CD14-positive monocyte (primary cell): ENCODE measurements around the gene APH1B. TPM values are rescaled to one million over a fixed set of nuclear protein-coding genes. Genes with fewer than 3 reads are reported as not detected.
A peak's percentile ranks its signal among the peaks of the same experiment; 100 is the strongest.

Experiments used
- DNase-seq, 3 donors: peaks; one replicate each; pipeline ENCODE4 v3.0.0-alpha.2; 2011 to 2022
- H2AFZ ChIP-seq: 2 replicates; pipeline ENCODE4 v1.6.0; 2012; ENCODE audit warnings: mild to moderate bottlenecking, low read depth, low read length, inconsistent platforms; ENCODE audit not compliant: insufficient read depth, poor library complexity, severe bottlenecking
- H3K27ac ChIP-seq, 2 donors: 1 replicate in 1 of 2; 2 replicates in 1 of 2; pipeline ENCODE4 v1.5.1; 2012 to 2013; ENCODE audit warnings: low read length in 2 of 2, control low read depth in 1 of 2, inconsistent platforms in 1 of 2, low read depth in 1 of 2, mild to moderate bottlenecking in 1 of 2
- H3K27me3 ChIP-seq, 2 donors: one replicate each; pipeline versions ENCODE4 v1.6.0 to v1.6.1; 2011 to 2013; ENCODE audit warnings: low read length in 2 of 2; ENCODE audit not compliant: control insufficient read depth in 2 of 2, insufficient read depth in 2 of 2
- H3K36me3 ChIP-seq, 2 donors: replicated peaks in 1 of 2; 1 replicate in 1 of 2; 2 replicates in 1 of 2; pipeline versions ENCODE4 v1.5.1 to v1.6.1; 2012 to 2013; ENCODE audit warnings: low read length in 2 of 2, control low read depth in 1 of 2, inconsistent platforms in 1 of 2, mild to moderate bottlenecking in 1 of 2; ENCODE audit not compliant: insufficient read depth in 2 of 2, control insufficient read depth in 1 of 2
- H3K4me1 ChIP-seq, 2 donors: 1 replicate in 1 of 2; 2 replicates in 1 of 2; pipeline versions ENCODE4 v1.5.1 to v1.6.1; 2012 to 2013; ENCODE audit warnings: low read length in 2 of 2, control low read depth in 1 of 2, inconsistent platforms in 1 of 2, mild to moderate bottlenecking in 1 of 2, moderate library complexity in 1 of 2; ENCODE audit not compliant: insufficient read depth in 2 of 2, control insufficient read depth in 1 of 2
- H3K4me2 ChIP-seq: replicated peaks from 2 replicates; pipeline ENCODE3; 2012; ENCODE audit warnings: low read length, moderate library complexity, mild to moderate bottlenecking; ENCODE audit not compliant: poor library complexity, severe bottlenecking; ENCODE audit errors: extremely low read depth
- H3K4me3 ChIP-seq, 3 experiments: fragments of 200-600 bp in 1 of 3; sonication (generic) in 1 of 3; replicated peaks in 1 of 3; 1 replicate in 2 of 3; 2 replicates in 1 of 3; pipeline ENCODE4 v1.5.1; 2011 to 2013; ENCODE audit warnings: low read length in 3 of 3, mild to moderate bottlenecking in 3 of 3, control low read depth in 2 of 3, low read depth in 2 of 3, inconsistent platforms in 1 of 3, moderate library complexity in 1 of 3
- H3K79me2 ChIP-seq: 2 replicates; pipeline ENCODE4 v1.6.0; 2012; ENCODE audit warnings: mild to moderate bottlenecking, control low read depth, inconsistent platforms, low read length, moderate library complexity; ENCODE audit not compliant: insufficient read depth
- H3K9ac ChIP-seq: 2 replicates; pipeline ENCODE4 v1.6.0; 2017; ENCODE audit warnings: low read length, mild to moderate bottlenecking; ENCODE audit not compliant: insufficient read depth, poor library complexity, severe bottlenecking
- H3K9me3 ChIP-seq, 2 donors: replicated peaks in 1 of 2; 1 replicate in 1 of 2; 2 replicates in 1 of 2; pipeline versions ENCODE4 v1.5.1 to v1.6.1; 2012 to 2013; ENCODE audit warnings: low read length in 2 of 2, control low read depth in 1 of 2; ENCODE audit not compliant: control insufficient read depth in 1 of 2, insufficient read depth in 1 of 2
- H4K20me1 ChIP-seq: 2 replicates; pipeline ENCODE4 v1.6.0; 2012; ENCODE audit warnings: mild to moderate bottlenecking, low read length, control low read depth, moderate library complexity; ENCODE audit not compliant: insufficient read depth
- H3K27ac Mint-ChIP-seq, 7 donors: one replicate each; pipeline ENCODE4 v1.8.0; 2020; ENCODE audit warnings: mild to moderate bottlenecking in 7 of 7, mixed read lengths in 7 of 7, moderate library complexity in 6 of 7, inconsistent platforms in 2 of 7
- H3K27me3 Mint-ChIP-seq, 3 donors: one replicate each; pipeline ENCODE4 v1.8.0; 2021 to 2022; ENCODE audit warnings: low read depth in 3 of 3, mild to moderate bottlenecking in 3 of 3, mixed read lengths in 3 of 3, moderate library complexity in 3 of 3, inconsistent platforms in 1 of 3
- H3K36me3 Mint-ChIP-seq, 2 donors: one replicate each; pipeline ENCODE4 v1.8.0; 2020; ENCODE audit warnings: mixed read lengths in 2 of 2, inconsistent platforms in 1 of 2, mild to moderate bottlenecking in 1 of 2
- H3K4me1 Mint-ChIP-seq: one replicate; pipeline ENCODE4 v1.8.0; 2020; ENCODE audit warnings: mild to moderate bottlenecking, mixed read lengths
- H3K4me3 Mint-ChIP-seq, 2 donors: one replicate each; pipeline ENCODE4 v1.8.0; 2020; ENCODE audit warnings: mild to moderate bottlenecking in 2 of 2, mixed read lengths in 2 of 2, moderate library complexity in 1 of 2
- H3K9me3 Mint-ChIP-seq, 7 donors: one replicate each; pipeline ENCODE4 v1.8.0; 2020 to 2022; ENCODE audit warnings: mixed read lengths in 7 of 7, mild to moderate bottlenecking in 6 of 7, moderate library complexity in 6 of 7, inconsistent platforms in 2 of 7
- CTCF ChIP-seq: fragments of 200-600 bp; IDR thresholded peaks from one replicate; pipeline ENCODE4 v1.8.0; 2022; ENCODE audit warnings: antibody characterized with exemption, mild to moderate bottlenecking
- WGBS: methylation state at CpG from one replicate; pipeline ENCODE4 v1.1.5; 2013; ENCODE audit warnings: missing lambda C conversion rate; ENCODE audit not compliant: insufficient coverage; 5-methylcytosine and 5-hydroxymethylcytosine counted together
- intact Hi-C, 2 donors: fragments of 100-400 bp; cut with micrococcal nuclease; formaldehyde crosslinking; loops; one replicate each; pipeline versions ENCODE4 v1.15.0 to v1.15.1; 2023
- polyA plus RNA-seq, 3 donors: library from polyadenylated mRNA; depleted of rRNA in 1 of 3; unstranded in 2 of 3; stranded (reverse) in 1 of 3; fragments of 300-500 nt in 2 of 3; fragments of >200 nt in 1 of 3; fragmentation: Illumina TruSeq in 2 of 3; gene quantifications; 1 replicate in 2 of 3; 2 replicates in 1 of 3; pipeline ENCODE4 v1.2.3, GENCODE V29; 2012 to 2021

Gene APH1B
- polyA plus RNA-seq, 3 donors = 13.6 to 57.1 (median 54.8) TPM

GRCh38 chr15:63233667-63234423 lies 43.6 kb upstream of the APH1B start:
- Histone ChIP-seq H3K4me3 (peak overlapping the region in 1 of 3 experiments; percentile 40), H3K79me2 (peaks cover 99% of the 10 kb centered on the region), H3K27me3 (no peaks in the 10 kb centered on the region), H3K4me2 (peak overlapping the region; percentile 48), H3K9me3 (no peaks in the 10 kb centered on the region), H3K27ac (peak overlapping the region; percentile 66 to 87), H4K20me1 (peaks cover 82% of the 10 kb centered on the region), H3K4me1 (peaks cover 67 to 90% of the 10 kb centered on the region in 2 donors), H2AFZ (no peak overlapping the region), H3K36me3 (peaks cover 0 to 7% of the 10 kb centered on the region in 2 donors), H3K9ac (peak overlapping the region; percentile 35)
- WGBS = no CpG with 5 or more reads among the region's 5 CpGs
- intact Hi-C loops = loop anchor here (5.0 kb wide), 2 partner anchors 42 to 43 kb away; partner anchors contain the start of gene APH1B (in 1 of the 2)
- peak; percentile 60 to 77 (median 70) for DNase-seq
- Mint-ChIP-seq H3K27me3 (no peaks in the 10 kb centered on the region), H3K9me3 (no peaks in the 10 kb centered on the region), H3K36me3 (peaks cover 9 to 27% of the 10 kb centered on the region in 2 donors), H3K4me1 (peaks cover 77% of the 10 kb centered on the region), H3K27ac (peak overlapping the region; percentile 79 to 94 (median 92)), H3K4me3 (peak overlapping the region in 1 of 2 donors; percentile 51)
- TF ChIP-seq CTCF = no peak

GRCh38 chr15:63234451-63234870 lies 42.9 kb upstream of the APH1B start:
- Histone ChIP-seq H3K9ac (peak overlapping the region; percentile 35), H3K79me2 (peaks cover 99% of the 10 kb centered on the region), H3K27ac (peak overlapping the region; percentile 66 to 87), H3K4me1 (peaks cover 73 to 90% of the 10 kb centered on the region in 2 donors), H2AFZ (no peak overlapping the region), H3K27me3 (no peaks in the 10 kb centered on the region), H4K20me1 (peaks cover 83% of the 10 kb centered on the region), H3K36me3 (peaks cover 0 to under 1% of the 10 kb centered on the region in 2 donors), H3K4me2 (peak overlapping the region; percentile 48), H3K9me3 (no peaks in the 10 kb centered on the region), H3K4me3 (peak overlapping the region in 1 of 3 experiments; percentile 36)
- Mint-ChIP-seq H3K36me3 (peaks cover 8 to 22% of the 10 kb centered on the region in 2 donors), H3K4me3 (peak overlapping the region in 1 of 2 donors; percentile 51), H3K4me1 (peaks cover 75% of the 10 kb centered on the region), H3K9me3 (no peaks in the 10 kb centered on the region), H3K27ac (peak overlapping the region; percentile 79 to 94 (median 92)), H3K27me3 (no peaks in the 10 kb centered on the region)
- no peak for TF ChIP-seq CTCF
- no peak for DNase-seq
- no CpG with 5 or more reads among the region's 5 CpGs for WGBS
- intact Hi-C loops = loop anchor here (5.0 kb wide), 2 partner anchors 42 to 43 kb away; partner anchors contain the start of gene APH1B (in 1 of the 2)
